ENCODE results near the gene DDB1. TPM values are rescaled to one million over a fixed set of nuclear protein-coding genes. Genes with fewer than 3 reads are reported as not detected.

The DDB1 gene
- total and polyA plus RNA-seq, 2 experiments from 2014 or later: 286 to 321 TPM

DNA sequence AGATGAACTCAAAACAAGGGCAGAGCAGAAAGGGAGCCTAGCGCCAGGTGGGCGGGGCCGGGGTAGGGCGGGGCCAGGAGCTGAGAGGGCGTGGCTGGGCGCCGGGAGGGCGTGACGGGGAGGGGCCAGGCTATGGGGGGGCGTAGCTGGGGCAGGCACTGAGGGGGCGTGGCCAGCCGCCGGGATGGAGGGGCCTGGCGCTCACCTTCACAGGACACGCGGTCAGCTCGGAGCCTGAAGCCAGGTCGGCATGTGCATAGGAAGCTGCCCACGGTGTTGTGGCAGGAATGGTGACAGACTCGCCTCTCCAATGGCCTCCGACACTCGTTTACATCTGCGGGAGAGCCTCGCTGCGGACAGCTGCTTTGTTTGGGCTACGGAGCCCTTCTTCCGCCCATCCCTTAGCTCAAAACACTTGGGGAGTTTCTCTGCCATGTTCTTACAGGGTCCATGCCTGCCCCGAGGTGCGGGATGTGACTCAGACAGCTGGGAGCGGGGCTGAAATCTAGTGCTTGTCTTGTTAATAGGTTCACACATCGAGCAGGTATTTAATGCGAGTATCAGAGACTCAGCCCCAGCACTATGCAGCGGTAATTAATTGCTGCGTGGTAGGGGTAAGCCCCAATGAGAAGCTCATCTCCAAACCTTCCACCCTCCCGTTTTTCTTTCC, 51.2 kb downstream of the DDB1 start:
- no peaks in the 10 kb centered on the region for H3K36me3 ChIP-seq
- no peaks in the 10 kb centered on the region for H3K9me3 ChIP-seq (ENCODE audit: low read depth)
- TF ChIP-seq, protein P1, sequence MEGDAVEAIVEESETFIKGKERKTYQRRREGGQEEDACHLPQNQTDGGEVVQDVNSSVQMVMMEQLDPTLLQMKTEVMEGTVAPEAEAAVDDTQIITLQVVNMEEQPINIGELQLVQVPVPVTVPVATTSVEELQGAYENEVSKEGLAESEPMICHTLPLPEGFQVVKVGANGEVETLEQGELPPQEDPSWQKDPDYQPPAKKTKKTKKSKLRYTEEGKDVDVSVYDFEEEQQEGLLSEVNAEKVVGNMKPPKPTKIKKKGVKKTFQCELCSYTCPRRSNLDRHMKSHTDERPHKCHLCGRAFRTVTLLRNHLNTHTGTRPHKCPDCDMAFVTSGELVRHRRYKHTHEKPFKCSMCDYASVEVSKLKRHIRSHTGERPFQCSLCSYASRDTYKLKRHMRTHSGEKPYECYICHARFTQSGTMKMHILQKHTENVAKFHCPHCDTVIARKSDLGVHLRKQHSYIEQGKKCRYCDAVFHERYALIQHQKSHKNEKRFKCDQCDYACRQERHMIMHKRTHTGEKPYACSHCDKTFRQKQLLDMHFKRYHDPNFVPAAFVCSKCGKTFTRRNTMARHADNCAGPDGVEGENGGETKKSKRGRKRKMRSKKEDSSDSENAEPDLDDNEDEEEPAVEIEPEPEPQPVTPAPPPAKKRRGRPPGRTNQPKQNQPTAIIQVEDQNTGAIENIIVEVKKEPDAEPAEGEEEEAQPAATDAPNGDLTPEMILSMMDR (IDR thresholded peaks at IDR 0.05; ENCODE audit: low read depth, low read length): no peak
- H3K4me3 ChIP-seq: no peak overlapping the region
- no peaks in the 10 kb centered on the region for H3K4me1 ChIP-seq (ENCODE audit: low read depth)
- H3K27me3 ChIP-seq: no peaks in the 10 kb centered on the region
- peak; percentile 58 to 79 for DNase-seq (ENCODE audit: low read depth in 1 of 2, low spot score in 1 of 2)
- H3K27ac ChIP-seq: no peak overlapping the region

DNA sequence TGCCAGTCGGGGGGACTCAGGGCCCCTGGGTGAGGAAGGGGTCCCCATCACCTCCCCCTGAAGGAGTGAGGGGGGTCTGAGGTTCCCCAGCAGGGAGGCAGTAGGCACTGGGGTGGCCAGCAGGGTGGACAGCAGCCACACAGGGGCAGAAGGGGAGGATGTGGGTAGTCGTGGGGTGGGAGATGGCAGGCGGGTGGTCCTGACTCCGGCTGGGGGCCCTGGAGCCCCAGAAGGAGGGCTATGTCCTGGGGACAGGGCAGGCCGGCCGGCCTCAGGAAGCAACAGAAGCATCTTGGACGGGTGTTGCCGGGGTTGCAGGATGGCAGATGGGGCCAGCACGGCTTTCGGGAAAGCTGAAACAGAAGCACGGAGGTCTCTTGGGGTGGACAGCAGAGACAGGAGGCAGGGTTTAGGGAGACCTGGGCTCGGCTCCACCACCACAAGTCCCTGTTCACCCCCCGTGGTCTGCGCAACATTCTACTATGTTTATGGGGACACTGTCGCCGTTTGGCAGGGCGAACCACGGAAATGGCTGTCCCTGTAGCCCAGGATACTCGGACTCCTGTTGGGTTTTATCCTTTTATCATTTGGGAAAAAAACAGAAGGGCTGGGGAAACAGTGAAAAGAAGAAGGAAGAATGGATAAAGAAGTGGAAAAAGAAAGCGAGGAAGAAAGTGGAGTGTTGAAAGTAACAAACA, 51.9 kb downstream of the DDB1 start:
- TF ChIP-seq, protein P1 (IDR thresholded peaks at IDR 0.05; ENCODE audit: low read depth, low read length): no peak
- Histone ChIP-seq H3K27me3 (no peaks in the 10 kb centered on the region), H3K4me1 (ENCODE audit: low read depth) (no peaks in the 10 kb centered on the region), H3K27ac (no peak overlapping the region), H3K9me3 (ENCODE audit: low read depth) (no peaks in the 10 kb centered on the region), H3K4me3 (no peak overlapping the region), H3K36me3 (no peaks in the 10 kb centered on the region)
- no peak for DNase-seq (ENCODE audit: low read depth in 1 of 2, low spot score in 1 of 2)

DNA sequence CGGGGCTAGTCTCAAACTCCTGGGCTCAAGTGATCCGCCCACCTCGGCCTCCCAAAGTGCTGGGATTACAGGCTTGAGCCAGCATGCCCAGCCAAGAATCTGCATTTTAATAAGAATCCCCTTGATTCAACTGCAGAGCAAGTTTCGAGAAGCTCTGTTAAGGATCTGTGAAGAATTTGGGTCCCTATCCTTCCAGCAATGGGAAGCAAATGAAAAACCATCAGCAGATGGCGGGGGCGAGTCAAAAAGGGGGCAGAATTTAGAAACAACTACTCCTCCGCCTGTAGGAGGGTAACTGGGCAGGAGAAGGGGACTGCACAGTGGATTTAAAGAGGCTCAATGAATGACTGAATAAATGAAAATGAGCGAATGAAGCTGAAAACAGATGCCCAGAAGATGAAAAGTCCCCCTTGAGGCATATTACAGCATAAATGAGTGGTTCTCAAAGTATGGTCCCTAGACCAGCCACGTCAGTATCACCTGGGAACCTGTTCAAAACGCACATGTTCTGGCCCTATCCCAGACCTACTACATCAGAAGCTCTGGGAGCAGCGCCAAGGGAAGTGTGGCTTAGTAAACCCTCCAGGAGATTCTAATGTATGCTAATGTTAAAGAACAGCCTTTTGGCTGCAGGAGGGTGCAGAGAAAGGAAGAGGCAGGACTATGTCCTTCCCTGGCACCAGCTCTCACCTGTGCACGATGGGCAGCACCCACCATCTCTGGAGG, 52.8 kb downstream of the DDB1 start:
- Histone ChIP-seq H3K4me1 (ENCODE audit: low read depth) (no peaks in the 10 kb centered on the region), H3K9me3 (ENCODE audit: low read depth) (no peaks in the 10 kb centered on the region), H3K27ac (no peak overlapping the region), H3K4me3 (no peak overlapping the region), H3K27me3 (no peaks in the 10 kb centered on the region), H3K36me3 (no peaks in the 10 kb centered on the region)
- TF ChIP-seq, protein P1 (IDR thresholded peaks at IDR 0.05; ENCODE audit: low read depth, low read length): no peak
- DNase-seq (ENCODE audit: low read depth in 1 of 2, low spot score in 1 of 2): no peak

DNA sequence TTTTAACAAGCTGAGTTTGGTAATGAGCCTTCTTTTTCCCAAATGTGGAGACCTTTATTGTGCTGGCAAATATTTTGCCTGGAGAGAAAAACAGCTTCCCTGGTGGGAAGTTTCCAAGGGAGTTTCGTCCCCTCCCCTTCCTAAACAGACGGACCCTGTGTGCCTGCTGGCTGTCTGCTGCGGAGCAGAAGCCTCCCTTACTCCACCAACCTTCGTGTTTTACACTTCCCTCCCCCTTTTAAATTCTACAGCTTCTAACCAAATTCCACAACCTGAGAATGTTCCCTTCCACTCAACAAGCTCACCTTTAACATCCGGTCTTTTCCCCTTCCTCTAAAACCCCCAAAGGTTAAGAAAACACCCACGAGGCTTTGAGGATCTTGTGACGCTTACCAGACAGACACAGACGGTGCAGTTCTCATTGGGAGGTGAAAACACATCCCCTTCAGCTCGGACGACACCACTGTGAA, 54.9 kb downstream of the DDB1 start:
- Histone ChIP-seq H3K27me3 (no peaks in the 10 kb centered on the region), H3K9me3 (ENCODE audit: low read depth) (no peaks in the 10 kb centered on the region), H3K4me1 (ENCODE audit: low read depth) (no peaks in the 10 kb centered on the region), H3K4me3 (no peak overlapping the region), H3K36me3 (no peaks in the 10 kb centered on the region), H3K27ac (no peak overlapping the region)
- DNase-seq (ENCODE audit: low read depth in 1 of 2, low spot score in 1 of 2): no peak
- TF ChIP-seq, protein P1 (IDR thresholded peaks at IDR 0.05; ENCODE audit: low read depth, low read length): no peak

DNA sequence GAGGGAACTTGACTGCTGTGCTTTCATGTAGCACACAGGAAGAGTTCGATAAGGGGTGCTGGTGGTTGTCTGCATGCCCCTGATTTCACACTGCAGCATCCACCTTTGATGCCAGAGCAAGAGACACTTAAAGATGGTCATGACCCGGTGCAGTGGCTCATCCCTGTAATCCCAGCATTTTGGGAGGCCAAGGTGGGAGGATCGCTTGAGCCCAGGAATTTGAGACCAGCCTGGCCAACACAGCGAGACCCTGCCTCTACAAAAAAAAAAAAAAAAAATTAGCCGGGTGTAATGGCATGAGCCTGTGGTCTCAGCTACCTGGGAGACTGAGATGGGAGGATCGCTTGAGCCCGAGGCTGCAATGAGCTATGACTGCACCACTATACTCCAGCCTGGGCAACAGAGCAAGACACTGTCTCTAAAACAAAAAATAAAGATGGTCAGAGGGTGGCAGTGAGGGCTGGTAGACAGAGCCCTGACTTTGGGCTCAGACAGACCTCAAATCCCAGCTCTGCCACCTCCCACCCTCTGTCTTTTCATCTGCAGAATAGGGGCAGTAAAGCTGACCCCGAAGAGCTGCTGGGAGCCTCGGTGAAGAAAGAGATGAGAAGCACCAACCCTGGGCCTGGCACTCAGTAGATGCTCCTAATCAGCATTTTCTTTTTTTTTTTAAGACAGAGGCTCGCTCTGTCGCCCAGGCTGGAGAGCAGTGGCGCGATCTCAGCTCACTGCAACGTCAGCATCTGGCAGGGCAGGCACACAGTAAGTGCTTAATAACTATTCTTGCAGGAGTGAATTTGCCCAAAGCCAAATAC, 55.5 kb downstream of the DDB1 start:
- Histone ChIP-seq H3K27me3 (no peaks in the 10 kb centered on the region), H3K4me1 (ENCODE audit: low read depth) (no peaks in the 10 kb centered on the region), H3K4me3 (no peak overlapping the region), H3K27ac (no peak overlapping the region), H3K9me3 (ENCODE audit: low read depth) (no peaks in the 10 kb centered on the region), H3K36me3 (no peaks in the 10 kb centered on the region)
- TF ChIP-seq, protein P1 (IDR thresholded peaks at IDR 0.05; ENCODE audit: low read depth, low read length): no peak
- no peak for DNase-seq (ENCODE audit: low read depth in 1 of 2, low spot score in 1 of 2)
